Measurements from ENCODE around the gene TMA7B.

The TMA7B gene

GRCh38 chr22:40000171-40000570, 40.0 kb downstream of the TMA7B start:
- Histone ChIP-seq H3K27ac (ENCODE audit: insufficient read depth, low read length, poor library complexity, severe bottlenecking) (no peak overlapping the region), H3K4me1 (ENCODE audit: control insufficient read depth, insufficient read depth, low read length, poor library complexity, severe bottlenecking) (peaks cover 4% of the 10 kb centered on the region), H3K9me3 (ENCODE audit: control insufficient read depth, low read length) (no peaks in the 10 kb centered on the region), H3K4me3 (ENCODE audit: insufficient read depth, low read depth, low read length, poor library complexity, severe bottlenecking) (no peak overlapping the region), H3K36me3 (ENCODE audit: control insufficient read depth, insufficient read depth, low read length) (no peaks in the 10 kb centered on the region), H3K27me3 (replicated peaks; ENCODE audit: control insufficient read depth, insufficient read depth, low read length, poor library complexity, severe bottlenecking) (peaks cover 7% of the 10 kb centered on the region)
- no peak for DNase-seq

- H3K27me3 ChIP-seq (replicated peaks; ENCODE audit: control insufficient read depth, insufficient read depth, low read length, poor library complexity, severe bottlenecking): no peaks in the 10 kb centered on the region
- H3K36me3 ChIP-seq (ENCODE audit: control insufficient read depth, insufficient read depth, low read length): no peaks in the 10 kb centered on the region
- no peaks in the 10 kb centered on the region for H3K9me3 ChIP-seq (ENCODE audit: control insufficient read depth, low read length)
- no peak for DNase-seq
- H3K27ac ChIP-seq (ENCODE audit: insufficient read depth, low read length, poor library complexity, severe bottlenecking): no peak overlapping the region
- H3K4me1 ChIP-seq (ENCODE audit: control insufficient read depth, insufficient read depth, low read length, poor library complexity, severe bottlenecking): no peaks in the 10 kb centered on the region
- no peak overlapping the region for H3K4me3 ChIP-seq (ENCODE audit: insufficient read depth, low read depth, low read length, poor library complexity, severe bottlenecking)
Observed at GRCh38 chr22:40001106-40001505, 40.9 kb downstream of the TMA7B start.

- H3K9me3 ChIP-seq (ENCODE audit: control insufficient read depth, low read length): no peaks in the 10 kb centered on the region
- H3K36me3 ChIP-seq (ENCODE audit: control insufficient read depth, insufficient read depth, low read length): no peaks in the 10 kb centered on the region
- DNase-seq: no peak
- H3K27ac ChIP-seq (ENCODE audit: insufficient read depth, low read length, poor library complexity, severe bottlenecking): no peak overlapping the region
- no peaks in the 10 kb centered on the region for H3K4me1 ChIP-seq (ENCODE audit: control insufficient read depth, insufficient read depth, low read length, poor library complexity, severe bottlenecking)
- H3K4me3 ChIP-seq (ENCODE audit: insufficient read depth, low read depth, low read length, poor library complexity, severe bottlenecking): no peak overlapping the region
- no peaks in the 10 kb centered on the region for H3K27me3 ChIP-seq (replicated peaks; ENCODE audit: control insufficient read depth, insufficient read depth, low read length, poor library complexity, severe bottlenecking)
Observed at GRCh38 chr22:40001800-40002577, 41.8 kb downstream of the TMA7B start.

GRCh38 chr22:40002935-40003715, 42.9 kb downstream of the TMA7B start:
- Histone ChIP-seq H3K9me3 (ENCODE audit: control insufficient read depth, low read length) (no peaks in the 10 kb centered on the region), H3K36me3 (ENCODE audit: control insufficient read depth, insufficient read depth, low read length) (no peaks in the 10 kb centered on the region), H3K27me3 (replicated peaks; ENCODE audit: control insufficient read depth, insufficient read depth, low read length, poor library complexity, severe bottlenecking) (no peaks in the 10 kb centered on the region), H3K4me3 (ENCODE audit: insufficient read depth, low read depth, low read length, poor library complexity, severe bottlenecking) (no peak overlapping the region), H3K4me1 (ENCODE audit: control insufficient read depth, insufficient read depth, low read length, poor library complexity, severe bottlenecking) (no peaks in the 10 kb centered on the region), H3K27ac (ENCODE audit: insufficient read depth, low read length, poor library complexity, severe bottlenecking) (no peak overlapping the region)
- DNase-seq: no peak

GRCh38 chr22:40004836-40005235, 44.6 kb downstream of the TMA7B start:
- no peaks in the 10 kb centered on the region for H3K36me3 ChIP-seq (ENCODE audit: control insufficient read depth, insufficient read depth, low read length)
- no peaks in the 10 kb centered on the region for H3K9me3 ChIP-seq (ENCODE audit: control insufficient read depth, low read length)
- no peak for DNase-seq
- no peaks in the 10 kb centered on the region for H3K4me1 ChIP-seq (ENCODE audit: control insufficient read depth, insufficient read depth, low read length, poor library complexity, severe bottlenecking)
- no peak overlapping the region for H3K27ac ChIP-seq (ENCODE audit: insufficient read depth, low read length, poor library complexity, severe bottlenecking)
- H3K4me3 ChIP-seq (ENCODE audit: insufficient read depth, low read depth, low read length, poor library complexity, severe bottlenecking): no peak overlapping the region
- H3K27me3 ChIP-seq (replicated peaks; ENCODE audit: control insufficient read depth, insufficient read depth, low read length, poor library complexity, severe bottlenecking): no peaks in the 10 kb centered on the region

- H3K27ac ChIP-seq (ENCODE audit: insufficient read depth, low read length, poor library complexity, severe bottlenecking): no peak overlapping the region
- H3K27me3 ChIP-seq (replicated peaks; ENCODE audit: control insufficient read depth, insufficient read depth, low read length, poor library complexity, severe bottlenecking): no peaks in the 10 kb centered on the region
- no peaks in the 10 kb centered on the region for H3K36me3 ChIP-seq (ENCODE audit: control insufficient read depth, insufficient read depth, low read length)
- H3K4me3 ChIP-seq (ENCODE audit: insufficient read depth, low read depth, low read length, poor library complexity, severe bottlenecking): no peak overlapping the region
- DNase-seq: no peak
- H3K9me3 ChIP-seq (ENCODE audit: control insufficient read depth, low read length): no peaks in the 10 kb centered on the region
- no peaks in the 10 kb centered on the region for H3K4me1 ChIP-seq (ENCODE audit: control insufficient read depth, insufficient read depth, low read length, poor library complexity, severe bottlenecking)
Observed at GRCh38 chr22:40006641-40007040, 46.4 kb downstream of the TMA7B start.

- Histone ChIP-seq H3K27ac (ENCODE audit: insufficient read depth, low read length, poor library complexity, severe bottlenecking) (no peak overlapping the region), H3K4me3 (ENCODE audit: insufficient read depth, low read depth, low read length, poor library complexity, severe bottlenecking) (no peak overlapping the region), H3K36me3 (ENCODE audit: control insufficient read depth, insufficient read depth, low read length) (no peaks in the 10 kb centered on the region), H3K4me1 (ENCODE audit: control insufficient read depth, insufficient read depth, low read length, poor library complexity, severe bottlenecking) (no peaks in the 10 kb centered on the region), H3K27me3 (replicated peaks; ENCODE audit: control insufficient read depth, insufficient read depth, low read length, poor library complexity, severe bottlenecking) (no peaks in the 10 kb centered on the region), H3K9me3 (ENCODE audit: control insufficient read depth, low read length) (no peaks in the 10 kb centered on the region)
- no peak for DNase-seq
Observed at GRCh38 chr22:40007853-40008710, 47.9 kb downstream of the TMA7B start.

GRCh38 chr22:40008726-40009291, 48.6 kb downstream of the TMA7B start:
- no peaks in the 10 kb centered on the region for H3K9me3 ChIP-seq (ENCODE audit: control insufficient read depth, low read length)
- H3K4me1 ChIP-seq (ENCODE audit: control insufficient read depth, insufficient read depth, low read length, poor library complexity, severe bottlenecking): no peaks in the 10 kb centered on the region
- H3K27me3 ChIP-seq (replicated peaks; ENCODE audit: control insufficient read depth, insufficient read depth, low read length, poor library complexity, severe bottlenecking): no peaks in the 10 kb centered on the region
- H3K27ac ChIP-seq (ENCODE audit: insufficient read depth, low read length, poor library complexity, severe bottlenecking): no peak overlapping the region
- DNase-seq: no peak
- no peak overlapping the region for H3K4me3 ChIP-seq (ENCODE audit: insufficient read depth, low read depth, low read length, poor library complexity, severe bottlenecking)
- no peaks in the 10 kb centered on the region for H3K36me3 ChIP-seq (ENCODE audit: control insufficient read depth, insufficient read depth, low read length)

- Histone ChIP-seq H3K4me1 (ENCODE audit: control insufficient read depth, insufficient read depth, low read length, poor library complexity, severe bottlenecking) (no peaks in the 10 kb centered on the region), H3K9me3 (ENCODE audit: control insufficient read depth, low read length) (no peaks in the 10 kb centered on the region), H3K27me3 (replicated peaks; ENCODE audit: control insufficient read depth, insufficient read depth, low read length, poor library complexity, severe bottlenecking) (no peaks in the 10 kb centered on the region), H3K36me3 (ENCODE audit: control insufficient read depth, insufficient read depth, low read length) (no peaks in the 10 kb centered on the region), H3K27ac (ENCODE audit: insufficient read depth, low read length, poor library complexity, severe bottlenecking) (no peak overlapping the region), H3K4me3 (ENCODE audit: insufficient read depth, low read depth, low read length, poor library complexity, severe bottlenecking) (no peak overlapping the region)
- no peak for DNase-seq
Observed at GRCh38 chr22:40009292-40009774, 49.1 kb downstream of the TMA7B start.
